Measurements from ENCODE around the gene FAM240B.

The FAM240B gene

GRCh38 chr9:38668791-38669466 lies 51.0 kb downstream of the FAM240B start:
- no peak for DNase-seq (ENCODE audit: low read depth)

- no peak for DNase-seq (ENCODE audit: low read depth)
Measured at GRCh38 chr9:38662763-38663593, 57.0 kb downstream of the FAM240B start.

- no peak for DNase-seq (ENCODE audit: low read depth)
Measured at GRCh38 chr9:38659538-38659937, 60.4 kb downstream of the FAM240B start.

GRCh38 chr9:38656896-38657295 lies 63.0 kb downstream of the FAM240B start:
- DNase-seq (ENCODE audit: low read depth): no peak

DNA sequence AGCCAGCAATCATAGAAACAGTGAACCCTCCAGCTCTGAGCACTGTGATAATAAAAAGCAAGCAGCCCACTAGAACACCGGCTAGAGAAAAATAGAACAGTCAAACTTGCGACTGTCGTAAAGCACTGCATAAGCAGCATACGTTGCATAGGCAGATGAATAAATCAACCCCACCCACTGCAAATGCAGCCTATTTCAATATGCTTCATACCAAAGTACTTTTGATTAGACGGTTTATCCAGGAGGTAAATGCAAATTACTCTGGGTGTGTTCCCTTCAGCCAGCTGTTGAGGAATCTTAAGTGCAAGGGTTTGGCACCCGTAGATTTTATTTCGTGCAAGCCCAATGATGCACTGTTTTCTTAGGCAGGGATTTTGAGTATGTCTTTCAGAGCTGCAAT lies 67.4 kb downstream of the FAM240B start:
- no peak for DNase-seq (ENCODE audit: low read depth)

DNA sequence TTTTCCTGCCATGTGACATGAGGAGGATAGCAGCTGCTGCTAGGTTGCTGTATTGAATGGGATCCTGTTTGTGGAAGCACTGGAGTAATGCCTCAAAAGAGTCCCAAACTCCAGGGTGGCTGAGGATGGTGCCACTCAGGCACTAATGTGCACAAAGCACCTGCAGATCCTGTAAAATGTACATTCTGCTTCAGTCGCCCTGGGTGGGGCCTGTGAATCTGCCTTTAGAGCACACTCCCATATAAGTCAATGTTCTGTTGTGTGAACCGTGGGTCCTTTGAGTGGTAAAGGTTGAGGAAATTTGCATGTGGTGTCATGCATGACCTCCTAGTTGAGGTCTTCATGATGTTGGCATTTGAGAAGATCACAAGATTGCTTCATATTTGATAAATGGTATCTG lies 67.9 kb downstream of the FAM240B start:
- DNase-seq (ENCODE audit: low read depth): no peak

- no peak for DNase-seq (ENCODE audit: low read depth)
Measured at GRCh38 chr9:38651400-38652042, 68.4 kb downstream of the FAM240B start.

DNA sequence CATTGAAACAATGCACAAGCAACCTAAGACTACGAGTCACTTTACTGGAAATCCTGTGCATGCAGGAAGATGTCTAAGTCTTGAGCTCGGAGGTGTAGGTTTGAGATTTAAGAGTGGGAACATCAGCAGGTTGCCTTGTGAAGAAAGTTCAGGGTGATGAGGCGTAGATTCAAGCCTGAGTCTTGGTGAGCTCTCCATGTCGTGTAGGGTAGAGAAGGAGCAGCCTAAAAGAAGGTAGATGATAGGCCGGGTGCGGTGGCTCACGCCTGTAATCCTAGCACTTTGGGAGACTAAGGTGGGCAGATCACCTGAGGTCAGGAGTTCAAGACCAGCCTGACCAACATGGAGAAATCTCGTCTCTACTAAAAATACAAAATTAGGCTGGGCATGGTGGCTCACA lies 69.4 kb downstream of the FAM240B start:
- no peak for DNase-seq (ENCODE audit: low read depth)

DNA sequence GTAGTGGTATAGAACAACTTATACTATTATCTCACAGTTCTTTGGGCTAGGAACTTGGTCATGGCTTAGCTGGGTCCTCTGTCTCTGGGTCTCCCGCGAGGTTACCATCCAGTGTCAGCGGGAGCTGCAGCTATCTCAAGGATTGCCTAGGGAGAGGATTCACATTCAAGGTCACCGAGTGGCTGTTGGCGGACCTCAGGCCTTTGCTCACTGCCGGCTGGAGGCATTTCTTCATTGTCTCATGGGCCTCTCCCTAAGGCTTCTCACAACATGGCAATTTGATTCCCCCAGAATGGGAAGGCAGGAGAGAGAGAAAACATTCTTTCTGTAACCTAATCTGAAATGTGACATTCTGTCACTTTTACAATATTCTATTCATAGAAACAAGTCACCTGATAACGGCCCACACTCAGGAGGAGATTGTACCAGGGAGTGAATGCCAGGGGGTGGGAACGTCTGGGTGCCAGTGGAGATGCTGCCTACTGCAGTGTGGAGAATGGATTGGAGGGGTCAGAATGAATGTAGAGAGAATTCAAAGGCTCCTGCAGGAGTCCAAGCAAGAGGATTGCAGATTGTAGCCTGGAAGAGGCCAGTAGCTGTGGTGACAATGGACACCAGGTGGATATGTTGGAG lies 70.1 kb downstream of the FAM240B start:
- no peak for DNase-seq (ENCODE audit: low read depth)

DNA sequence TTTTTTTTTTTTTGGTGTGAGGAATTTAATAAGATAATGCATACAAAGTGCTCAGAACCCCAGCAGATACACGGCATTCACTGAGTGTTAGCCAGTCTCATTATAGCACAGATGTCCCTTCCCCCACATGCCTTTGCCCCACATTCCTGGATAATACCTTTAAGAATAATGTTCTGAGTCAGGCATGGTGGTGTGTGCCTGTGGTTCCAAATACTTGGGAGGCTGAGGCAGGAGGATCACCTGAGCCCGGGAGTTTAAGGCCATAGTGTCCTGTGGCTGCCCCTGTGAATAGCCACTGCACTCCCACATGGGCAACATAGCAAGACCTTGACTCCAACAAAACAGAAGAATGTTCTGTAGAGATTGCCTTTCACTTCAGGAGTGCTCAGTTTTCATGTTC lies 75.3 kb downstream of the FAM240B start:
- DNase-seq (ENCODE audit: low read depth): no peak

Data from activated T-cell treated with anti-CD3 and anti-CD28 coated beads for 1 hour (primary cell).